H1 (cell line): ENCODE data around the gene TADA1. TPM values are rescaled to one million over a fixed set of nuclear protein-coding genes. Genes with fewer than 3 reads are reported as not detected.

Experiments used
- CBX5 ChIP-seq: fragments of 300-800, 300-1000 bp; sonication (generic); IDR thresholded peaks from 2 replicates; pipeline ENCODE4 v1.7.1; 2016; ENCODE audit warnings: antibody characterized with exemption, low read length, low read depth
- CREB1 ChIP-seq: IDR thresholded peaks from 2 replicates; pipeline ENCODE4 v1.6.1; 2012; ENCODE audit warnings: inconsistent platforms
- CTCF ChIP-seq, 3 experiments: IDR thresholded peaks; 1 replicate in 2 of 3; 2 replicates in 1 of 3; pipeline versions ENCODE4 v1.5.1 to v1.6.1; 2011; ENCODE audit warnings: low read length in 3 of 3, mild to moderate bottlenecking in 3 of 3, inconsistent platforms in 2 of 3, low read depth in 1 of 3, moderate library complexity in 1 of 3; ENCODE audit not compliant: insufficient read depth in 1 of 3; ENCODE audit errors: control extremely low read depth in 1 of 3
- EZH2 ChIP-seq: fragments of 200-600 bp; sonication (generic); IDR thresholded peaks from 2 replicates; pipeline ENCODE4 v1.7.1; 2012; ENCODE audit warnings: low read depth, mild to moderate bottlenecking, moderate library complexity, low read length, inconsistent platforms; ENCODE audit not compliant: severe bottlenecking
- GABPA ChIP-seq: IDR thresholded peaks from 2 replicates; pipeline ENCODE4 v1.6.1; 2011; ENCODE audit warnings: mild to moderate bottlenecking, low read length, moderate library complexity, borderline replicate concordance; ENCODE audit not compliant: insufficient read depth
- KDM1A ChIP-seq: fragments of 200-600, 300-600 bp; sonication (generic); IDR thresholded peaks from 2 replicates; pipeline ENCODE4 v1.7.1; 2016; ENCODE audit warnings: mild to moderate bottlenecking, low read length, borderline replicate concordance
- MAX ChIP-seq: IDR thresholded peaks from 2 replicates; pipeline ENCODE4 v1.6.1; 2012; ENCODE audit warnings: inconsistent platforms
- NRF1 ChIP-seq: IDR thresholded peaks from 2 replicates; pipeline ENCODE4 v1.6.1; 2011; ENCODE audit warnings: mild to moderate bottlenecking, low read depth, low read length, improper control_type of control experiment
- RNF2 ChIP-seq: fragments of 200-900, 300-1000 bp; sonication (generic); IDR thresholded peaks from 2 replicates; pipeline ENCODE4 v1.7.1; 2016; ENCODE audit warnings: borderline replicate concordance, low read depth, mild to moderate bottlenecking, antibody characterized with exemption, low read length; ENCODE audit not compliant: poor library complexity, severe bottlenecking; ENCODE audit errors: missing control alignments
- RXRA ChIP-seq: IDR thresholded peaks from 2 replicates; pipeline ENCODE4 v1.6.1; 2011; ENCODE audit warnings: low read depth, mild to moderate bottlenecking, low read length, moderate library complexity; ENCODE audit not compliant: insufficient read depth
- SIN3A ChIP-seq, 2 experiments: IDR thresholded peaks in 1 of 2; conservative IDR thresholded peaks in 1 of 2; 2 replicates each; pipeline ENCODE4 v1.6.1; 2011 to 2012; ENCODE audit warnings: low read length in 2 of 2, improper control_type of control experiment in 1 of 2, low read depth in 1 of 2, mild to moderate bottlenecking in 1 of 2
- SIRT6 ChIP-seq: IDR thresholded peaks from one replicate; pipeline ENCODE4 v1.7.1; 2012; ENCODE audit warnings: low read length, inconsistent platforms
- SIX5 ChIP-seq: IDR thresholded peaks from 2 replicates; pipeline ENCODE4 v1.6.1; 2011; ENCODE audit warnings: mild to moderate bottlenecking, low read depth, low read length
- SP2 ChIP-seq: IDR thresholded peaks from 2 replicates; pipeline ENCODE4 v1.6.1; 2012; ENCODE audit warnings: mild to moderate bottlenecking, low read length, inconsistent platforms
- SRF ChIP-seq: IDR thresholded peaks from 2 replicates; pipeline ENCODE4 v1.6.1; 2011; ENCODE audit warnings: mild to moderate bottlenecking, low read depth, low read length, moderate library complexity
- TAF1 ChIP-seq: IDR thresholded peaks from 2 replicates; pipeline ENCODE4 v1.6.1; 2011; ENCODE audit warnings: mild to moderate bottlenecking, low read depth, low read length
- TAF7 ChIP-seq: optimal IDR thresholded peaks from 2 replicates; pipeline ENCODE3; 2011; ENCODE audit warnings: low read depth, mild to moderate bottlenecking, inconsistent platforms, low read length, moderate library complexity, borderline replicate concordance
- TCF12 ChIP-seq: IDR thresholded peaks from 2 replicates; pipeline ENCODE4 v1.6.1; 2011; ENCODE audit warnings: low read depth, mild to moderate bottlenecking, low read length
- YY1 ChIP-seq: IDR thresholded peaks from 2 replicates; pipeline ENCODE4 v1.6.1; 2011; ENCODE audit warnings: low read depth, mild to moderate bottlenecking, low read length
- polyA plus RNA-seq, 7 experiments: library from polyadenylated mRNA; depleted of rRNA in 3 of 7; stranded (reverse) in 5 of 7; unstranded in 2 of 7; fragments of >200 nt in 5 of 7; fragments of 200-250 nt in 2 of 7; gene quantifications; 1 replicate in 5 of 7; 2 replicates in 1 of 7; 4 replicates in 1 of 7; pipeline versions ENCODE4 v1.2.1 to v1.2.3, GENCODE V29; 2011 to 2013; ENCODE audit warnings: missing spikeins in 2 of 7, mixed read lengths in 2 of 7
- total RNA-seq: library from RNA; stranded (reverse); fragmentation: NEBNext Ultra II Directional; extraction: Animal tissue kit (Norgen Biotek cat#: 25700); gene quantifications from 2 replicates; pipeline ENCODE4 v1.2.1, GENCODE V29; 2021
- TF ChIP-seq, protein P1 (sequence below): IDR thresholded peaks from 2 replicates; pipeline ENCODE4 v1.6.1; 2012; ENCODE audit warnings: inconsistent platforms

Gene TADA1
- total and polyA plus RNA-seq, 2 of the 8 experiments (the other 6 are each of a cell fraction or from before 2014, with no cell fraction given), result 21.1 to 23.6 TPM

- TF ChIP-seq EZH2, result peak; percentile 62
- peak; percentile 66 for TF ChIP-seq MAX
- TF ChIP-seq TAF7, result no peak
- no peak for TF ChIP-seq SRF
- TF ChIP-seq CBX5, result no peak
- TF ChIP-seq, protein P1, sequence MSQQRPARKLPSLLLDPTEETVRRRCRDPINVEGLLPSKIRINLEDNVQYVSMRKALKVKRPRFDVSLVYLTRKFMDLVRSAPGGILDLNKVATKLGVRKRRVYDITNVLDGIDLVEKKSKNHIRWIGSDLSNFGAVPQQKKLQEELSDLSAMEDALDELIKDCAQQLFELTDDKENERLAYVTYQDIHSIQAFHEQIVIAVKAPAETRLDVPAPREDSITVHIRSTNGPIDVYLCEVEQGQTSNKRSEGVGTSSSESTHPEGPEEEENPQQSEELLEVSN, result peak; percentile 85
- TF ChIP-seq SP2, result no peak
- 0 out of 2 replicates have a peak, but pooled peaks have one; percentile 9 for TF ChIP-seq TAF1
- 0 out of 2 replicates have a peak, but pooled peaks have one; percentile 22 for TF ChIP-seq NRF1
- no peak for TF ChIP-seq SIX5
- no peak for TF ChIP-seq TCF12
- no peak for TF ChIP-seq SIN3A (conservative IDR thresholded peaks at IDR 0.05 in 1 of 2, IDR thresholded peaks at IDR 0.05 in 1 of 2; ENCODE audit: low read depth in 1 of 2, low read length in 2 of 2)
- TF ChIP-seq RXRA, result no peak
- TF ChIP-seq SIRT6, result no peak
- TF ChIP-seq CTCF (IDR thresholded peaks at IDR 0.05; ENCODE audit: control extremely low read depth in 1 of 3, insufficient read depth in 1 of 3, low read depth in 1 of 3, low read length in 3 of 3), result no peak
- TF ChIP-seq GABPA, result no peak
- TF ChIP-seq CREB1, result no peak
- TF ChIP-seq RNF2, result no peak
- no peak for TF ChIP-seq KDM1A
- 0 out of 2 replicates have a peak, but pooled peaks have one; percentile 7 for TF ChIP-seq YY1
Measured at GRCh38 chr1:166920561-166921475, 44.8 kb upstream of the TADA1 start (continued).
